Myocyte (in vitro differentiated cells): ENCODE results near the gene RUFY2. TPM values are rescaled to one million over a fixed set of nuclear protein-coding genes. Genes with fewer than 3 reads are reported as not detected.

ENCODE experiments used
- DNase-seq: peaks from one replicate; pipeline ENCODE4 v3.0.0-alpha.2; 2012; ENCODE audit warnings: low read depth
- total RNA-seq: library from RNA; depleted of rRNA; stranded (reverse); fragments of >200 nt; gene quantifications from 2 replicates; pipeline ENCODE4 v1.2.3, GENCODE V29; 2014

Gene RUFY2
- total RNA-seq, 1 donor from 2014 or later, result 11.3 TPM

DNA sequence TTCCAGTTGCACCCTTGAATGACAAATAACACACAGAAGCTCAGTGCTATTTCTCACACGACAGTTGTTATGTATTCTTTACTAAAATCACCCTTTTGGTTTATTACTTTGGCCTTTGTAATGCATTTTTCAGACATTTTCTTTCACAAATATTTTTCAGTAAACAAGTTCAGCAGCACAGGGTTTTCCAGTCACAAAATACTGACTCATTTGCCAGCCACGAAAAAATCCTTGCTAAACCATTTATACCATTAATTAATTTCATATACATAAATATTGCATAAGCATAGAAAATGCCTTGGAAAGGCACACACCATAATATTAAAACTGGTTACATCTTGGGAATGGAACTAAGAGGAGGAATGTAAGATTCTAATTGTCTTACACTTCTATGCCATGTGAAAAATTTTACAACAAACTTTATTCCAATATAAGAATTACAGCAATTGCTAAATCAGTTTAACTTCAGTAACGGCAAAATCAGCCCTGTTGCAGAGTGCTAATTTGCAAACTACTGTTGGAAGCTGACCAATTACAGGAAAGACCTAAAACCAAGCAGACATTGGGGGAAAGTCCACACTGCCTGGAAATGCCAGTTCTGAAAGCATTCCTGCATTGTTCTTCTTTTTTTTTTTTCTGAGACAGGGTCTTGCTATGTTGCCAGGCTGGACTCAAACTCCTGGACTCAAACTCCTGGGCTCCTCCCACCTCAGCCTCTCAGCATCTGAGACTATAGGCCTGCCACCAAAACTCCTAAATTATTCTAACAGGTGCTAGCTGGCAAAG, 42.8 kb downstream of the RUFY2 start:
- no peak for DNase-seq

DNA sequence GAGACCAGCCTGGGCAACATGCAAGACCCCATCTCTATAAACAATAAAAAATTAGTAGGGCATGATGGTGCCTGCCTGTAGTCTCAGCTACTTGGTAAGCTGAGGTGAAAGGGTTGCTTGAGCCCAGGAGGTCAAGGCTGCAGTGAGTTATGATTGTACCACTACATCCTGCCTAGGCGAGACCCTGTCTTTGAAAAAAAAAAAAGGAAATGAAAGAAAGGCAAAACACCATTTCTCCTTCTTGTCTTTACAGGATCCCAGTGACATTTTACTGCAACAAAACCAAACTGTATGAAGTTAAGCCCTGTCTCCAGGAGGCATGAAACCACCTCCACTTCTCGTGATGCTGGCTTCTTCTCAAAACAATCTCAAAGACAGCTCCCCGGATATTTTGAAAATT, 44.5 kb downstream of the RUFY2 start:
- DNase-seq, result no peak

DNA sequence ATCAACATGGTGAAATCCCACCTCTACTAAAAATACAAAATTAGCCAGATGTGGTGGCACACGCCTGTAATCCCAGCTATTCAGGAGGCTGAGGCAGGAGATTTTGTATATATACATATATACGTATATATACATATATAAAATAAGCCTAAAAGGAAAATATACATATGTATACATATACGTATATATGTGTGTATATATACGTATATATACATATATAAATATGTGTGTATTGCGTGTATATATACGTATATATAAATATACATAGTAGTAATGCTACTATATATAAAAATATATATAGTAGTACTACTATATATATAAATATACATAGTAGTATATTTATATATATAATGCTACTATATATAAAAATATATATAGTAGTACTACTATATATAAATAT, 47.9 kb downstream of the RUFY2 start:
- DNase-seq, result no peak

DNA sequence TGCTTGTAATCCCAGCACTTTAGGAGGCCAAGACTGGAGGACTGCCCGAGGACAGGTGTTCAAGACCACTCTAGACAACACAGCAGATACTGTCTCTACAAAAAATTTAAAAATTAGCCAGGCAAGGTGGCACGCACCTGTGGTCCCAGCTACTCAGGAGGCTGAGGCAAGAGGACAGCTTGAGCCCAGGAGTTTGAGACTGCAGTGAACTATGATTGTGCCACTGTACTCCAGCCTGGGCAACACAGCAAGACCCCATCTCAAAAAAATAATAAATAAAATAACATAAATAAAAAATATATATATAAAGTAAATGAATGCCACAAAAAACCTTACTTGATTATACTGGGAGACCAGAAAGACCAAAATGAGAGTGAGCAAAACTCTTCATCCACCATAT, 53.5 kb downstream of the RUFY2 start:
- DNase-seq, result no peak

DNA sequence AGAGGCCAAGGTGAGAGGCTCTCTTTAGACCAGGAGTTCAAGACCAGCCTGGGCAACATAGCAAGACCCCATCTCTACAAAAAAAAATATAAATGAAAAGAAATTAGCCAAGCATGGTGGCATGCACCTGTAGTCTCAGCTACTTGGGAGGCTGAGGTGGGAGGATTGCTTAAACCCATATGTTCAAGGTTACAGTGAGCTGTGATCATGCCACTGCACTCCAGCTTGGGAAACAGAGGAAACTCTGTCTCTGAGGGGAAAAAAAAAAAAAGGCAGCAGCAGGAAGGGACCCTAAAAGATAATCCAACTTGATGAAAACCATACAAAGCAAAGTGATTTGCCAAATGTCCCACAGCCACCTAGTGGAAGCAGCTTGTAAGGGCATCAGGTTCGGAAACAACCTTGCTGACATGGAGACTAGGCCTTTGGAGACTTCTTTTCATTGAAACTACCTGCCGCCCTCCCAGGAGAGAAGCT, 58.8 kb downstream of the RUFY2 start:
- DNase-seq, result peak; percentile 40

DNA sequence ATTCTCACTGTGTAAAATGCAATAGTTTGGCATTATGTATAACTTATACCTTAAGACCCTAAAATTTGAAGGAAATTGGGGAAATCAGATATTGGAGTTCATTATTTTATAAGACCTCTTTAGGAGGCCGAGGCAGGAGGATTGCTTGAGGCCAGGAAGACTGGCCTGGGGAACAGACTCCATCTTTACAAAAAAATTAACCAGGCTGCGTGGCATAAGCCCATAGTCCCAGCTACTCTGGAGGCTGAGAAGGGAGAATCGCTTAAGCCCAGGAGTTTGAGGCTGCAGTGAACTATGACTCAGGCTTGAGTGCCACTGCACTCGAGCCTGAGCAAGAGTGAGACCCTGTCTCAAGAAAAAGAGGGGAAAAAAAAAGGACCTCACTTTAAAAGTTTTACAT, 60.3 kb downstream of the RUFY2 start:
- no peak for DNase-seq

DNA sequence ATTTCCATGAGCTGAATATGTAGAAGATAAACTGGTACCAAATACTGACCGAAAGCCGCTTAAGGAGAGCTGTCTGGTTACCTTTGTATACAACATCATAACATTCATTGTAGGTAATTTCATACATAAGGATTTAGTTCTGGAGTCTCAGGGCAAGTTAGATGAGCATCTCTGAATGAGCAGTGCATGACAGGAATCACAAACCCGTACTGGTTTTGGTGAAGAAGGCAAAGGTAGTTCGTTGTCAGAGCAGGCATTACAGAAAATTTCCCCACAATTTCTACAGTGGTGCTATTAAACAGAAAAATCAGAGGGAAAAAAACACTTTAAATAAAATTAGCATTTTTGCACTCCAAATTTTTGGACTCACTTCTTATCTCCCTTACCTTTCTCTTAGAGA, 61.5 kb downstream of the RUFY2 start:
- DNase-seq, result no peak

DNA sequence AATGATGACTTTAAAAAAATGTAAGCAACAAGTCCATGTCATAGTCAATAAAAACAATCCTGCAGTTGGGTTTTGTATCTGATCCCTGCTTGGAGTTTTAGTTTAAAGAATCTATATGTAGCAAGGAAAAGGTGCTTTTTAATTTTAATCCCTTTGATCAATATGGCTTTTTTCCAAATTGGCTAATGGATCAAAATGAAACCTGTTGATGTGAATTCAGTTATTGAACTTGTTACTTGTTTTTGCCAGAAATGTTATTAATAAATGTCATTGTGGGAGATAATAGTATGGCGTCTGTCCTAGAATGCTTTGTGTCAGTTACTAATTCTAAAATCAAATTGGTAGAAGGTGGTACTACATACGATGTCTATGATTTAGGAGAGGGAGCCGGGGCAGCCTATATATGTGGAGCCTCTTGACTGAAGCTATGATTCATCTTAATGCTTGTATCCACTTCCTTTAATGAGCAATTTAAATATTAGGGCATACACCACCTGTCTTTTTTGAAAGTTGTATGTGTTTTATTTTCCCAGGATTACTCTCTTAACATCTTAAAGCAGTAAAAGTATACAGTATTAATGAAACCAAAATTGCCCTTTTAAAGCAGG, 64.1 kb downstream of the RUFY2 start:
- DNase-seq, result no peak

DNA sequence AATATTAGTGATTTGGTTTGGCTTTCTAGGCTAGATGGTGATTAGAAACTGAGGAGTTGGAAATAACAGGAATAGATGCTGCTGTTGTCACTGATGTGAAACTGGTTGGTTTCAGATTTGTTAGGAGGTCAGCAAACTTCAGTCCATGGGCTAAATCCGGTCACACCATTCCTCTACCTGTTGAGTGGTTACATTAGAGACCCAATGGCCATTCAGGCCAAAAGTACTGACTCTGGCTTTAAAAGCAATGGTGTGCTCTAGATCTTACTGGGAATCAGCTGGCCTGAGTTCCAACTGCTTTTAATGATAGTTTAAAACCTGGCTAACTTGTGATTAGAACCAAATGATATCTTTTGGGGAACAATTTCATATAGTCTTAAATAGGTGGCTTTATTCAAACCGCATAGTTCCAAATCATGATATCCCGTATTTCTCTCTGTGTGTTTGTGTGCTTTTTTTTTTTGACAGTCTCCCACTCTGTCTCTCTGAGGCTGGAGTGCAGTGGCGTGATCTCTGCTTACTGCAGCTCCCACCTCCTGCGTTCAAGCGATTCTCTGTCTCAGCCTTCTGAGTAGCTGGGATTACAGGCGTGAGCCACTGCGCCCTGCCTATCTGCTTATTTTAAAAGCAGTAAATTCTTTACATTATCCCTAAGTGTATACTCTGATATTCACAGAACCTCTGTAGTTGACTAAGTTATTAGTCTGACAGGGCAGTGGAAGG, 66.6 kb downstream of the RUFY2 start:
- no peak for DNase-seq

DNA sequence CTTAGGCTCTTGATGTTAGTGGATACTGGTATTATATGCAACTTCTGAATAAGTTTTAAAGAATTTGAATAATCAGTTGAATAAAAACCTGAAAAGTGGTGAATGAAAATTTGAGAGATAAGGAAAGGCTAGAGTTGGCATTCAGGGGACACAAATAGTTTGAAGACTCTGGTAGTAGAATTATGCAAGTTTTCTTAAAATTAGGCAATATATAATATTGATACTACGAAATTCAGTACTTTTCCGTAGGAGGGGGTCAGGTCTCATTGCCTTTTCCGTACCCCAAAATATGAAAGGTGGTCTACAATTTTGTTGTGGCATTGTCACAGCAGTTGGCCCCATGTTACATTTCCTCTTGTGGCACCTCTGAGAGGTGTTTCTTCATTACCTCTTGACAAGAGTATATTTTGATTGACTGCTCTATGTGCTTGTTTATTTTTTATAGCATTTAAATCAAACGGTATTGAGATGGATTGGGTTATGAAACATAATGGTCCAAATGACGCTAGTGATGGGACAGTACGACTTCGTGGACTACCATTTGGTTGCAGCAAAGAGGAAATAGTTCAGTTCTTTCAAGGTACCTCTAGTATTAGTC, 70.2 kb downstream of the RUFY2 start:
- DNase-seq, result no peak

DNA sequence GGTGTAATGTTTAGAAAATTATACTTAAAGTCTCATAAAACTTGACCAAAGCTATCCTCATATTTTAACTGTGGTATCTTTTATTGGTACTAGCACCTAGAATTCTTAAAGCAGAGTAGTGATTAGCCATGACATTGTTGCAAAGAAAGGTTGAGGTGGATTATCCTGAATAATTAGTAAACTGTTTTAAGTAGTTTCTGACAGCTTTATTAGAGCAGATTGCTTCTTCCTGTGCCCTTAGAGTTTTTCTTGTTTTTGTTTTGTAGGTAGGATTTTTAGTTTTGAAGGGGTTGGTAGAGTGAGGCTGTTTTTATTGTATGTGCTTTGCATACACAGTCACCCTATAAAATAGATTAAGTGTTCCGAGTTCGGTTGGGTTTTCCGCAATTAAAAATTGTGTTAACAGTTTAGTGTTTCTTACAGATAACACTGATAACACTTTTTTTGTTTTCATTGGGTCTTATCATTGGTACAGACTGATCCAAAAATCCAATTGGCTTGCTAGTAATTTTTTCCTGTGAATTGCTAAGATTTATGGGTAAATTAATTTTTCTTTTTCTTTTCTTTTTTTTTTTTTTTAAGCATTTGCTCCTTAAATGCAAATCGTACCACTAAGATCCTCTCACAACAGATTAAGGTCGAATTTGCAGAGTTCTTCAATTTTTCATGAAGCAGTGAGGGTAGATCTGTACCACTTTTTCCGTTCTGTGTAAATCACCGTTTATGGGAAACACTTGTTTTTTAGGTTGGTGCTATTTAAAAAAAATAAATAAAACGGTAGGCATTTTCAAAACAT, 72.2 kb downstream of the RUFY2 start:
- no peak for DNase-seq

DNA sequence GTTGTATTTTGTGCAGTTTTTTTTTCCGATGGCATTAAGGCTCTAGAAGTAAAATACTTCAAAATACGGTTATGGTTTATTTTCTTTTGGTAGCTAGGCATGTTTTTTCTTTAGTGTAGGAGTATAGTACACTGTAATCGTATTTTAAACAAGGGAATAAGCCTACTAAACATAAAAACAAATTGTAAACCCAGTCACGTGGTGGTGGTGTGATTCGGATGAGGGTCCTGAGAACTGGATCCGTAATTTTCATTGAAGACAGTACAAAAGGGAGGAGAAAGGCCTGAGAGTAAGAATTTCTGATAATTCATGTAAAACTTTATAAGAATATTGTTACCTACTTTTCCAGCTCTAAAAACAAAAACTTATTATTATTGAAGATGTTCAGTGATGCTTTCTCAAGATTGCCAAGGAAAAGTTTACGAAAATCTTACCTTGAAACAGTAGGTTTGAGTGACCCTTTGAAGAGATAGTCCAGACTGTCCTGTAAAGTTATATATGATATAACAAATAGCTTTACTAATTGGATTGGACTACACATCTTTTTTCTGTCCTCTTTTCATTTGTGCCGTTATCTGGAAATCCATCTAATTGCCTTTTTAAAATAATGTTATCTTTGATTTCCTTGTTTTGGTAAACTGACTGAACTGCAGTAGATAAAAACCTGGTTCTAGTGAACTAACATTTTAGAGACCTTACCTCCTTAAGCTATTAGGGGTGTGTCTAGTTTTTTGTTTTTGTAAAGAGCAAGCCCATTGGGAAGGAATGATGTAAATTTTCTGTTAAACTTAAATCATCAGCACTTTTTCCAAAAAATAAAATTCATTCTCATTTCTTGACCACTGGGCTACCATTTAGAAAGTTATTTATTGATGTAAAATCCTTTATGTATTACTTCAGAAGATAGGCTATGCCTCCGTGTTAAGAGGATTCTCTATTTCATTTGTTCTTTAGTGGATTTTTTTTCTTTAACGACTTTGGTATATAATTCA, 73.3 kb downstream of the RUFY2 start:
- no peak for DNase-seq

DNA sequence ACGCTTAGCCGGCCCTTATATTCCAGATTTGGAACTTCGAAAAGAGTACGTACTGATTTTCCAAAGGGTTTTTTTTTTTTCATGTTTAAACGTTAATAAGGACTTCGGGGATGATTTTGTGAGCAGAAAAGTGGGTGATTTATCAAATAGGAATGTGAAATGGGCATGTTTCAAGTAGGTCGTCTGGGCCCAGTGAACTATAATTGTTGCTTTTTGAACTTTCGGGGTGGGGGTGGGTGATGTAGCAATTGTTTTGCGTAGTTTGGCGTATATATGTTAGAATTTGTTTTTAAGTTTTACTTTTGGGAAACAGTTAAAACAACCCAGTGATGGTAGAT, 74.0 kb downstream of the RUFY2 start:
- DNase-seq, result no peak

DNA sequence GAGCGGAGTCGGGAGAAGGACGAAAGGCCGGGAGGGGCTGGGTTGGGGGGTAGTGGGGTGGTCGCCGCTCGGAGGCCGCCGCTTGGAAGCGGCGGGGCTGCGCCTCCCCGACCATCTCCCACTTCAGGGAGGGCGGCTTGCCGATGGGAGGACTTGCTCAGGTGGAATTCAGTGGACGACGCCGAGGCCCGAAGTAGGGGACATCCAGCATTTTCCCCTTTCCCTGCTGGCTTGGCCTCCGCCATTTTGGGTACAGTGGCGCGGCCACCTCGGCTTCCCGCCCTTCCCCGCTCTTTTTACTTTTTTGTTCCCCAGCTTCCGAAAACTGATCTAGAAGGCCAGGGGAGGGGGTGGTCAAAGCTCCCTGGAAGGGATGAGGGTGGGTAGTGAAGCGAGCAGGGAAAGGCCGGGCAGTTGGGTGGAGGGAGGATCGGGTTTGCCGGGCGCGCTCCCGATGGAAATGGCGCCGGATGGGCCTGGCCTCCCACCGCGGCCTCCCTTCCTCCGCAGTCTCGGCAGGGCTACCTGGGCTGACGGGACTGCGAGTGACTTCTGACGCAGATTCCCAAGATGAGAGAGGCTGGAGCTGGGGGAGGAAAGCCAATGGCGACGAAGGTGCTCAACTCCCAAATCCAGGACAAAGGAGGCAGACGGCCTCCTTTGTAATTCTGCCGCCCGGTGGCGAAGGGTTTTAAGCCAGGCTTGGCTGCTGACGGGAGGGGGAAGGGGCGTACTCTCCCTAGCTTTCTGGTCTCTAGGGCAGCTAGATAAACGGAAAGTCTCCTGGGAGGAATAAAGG, 74.6 kb downstream of the RUFY2 start, which contains the start of gene PBLD:
TSS of gene PBLD (minus strand) at position 670 of the 799 bp plus-strand sequence. CDS start 26,084 bp downstream, outside the sequence.
- DNase-seq, result peak; percentile 88

DNA sequence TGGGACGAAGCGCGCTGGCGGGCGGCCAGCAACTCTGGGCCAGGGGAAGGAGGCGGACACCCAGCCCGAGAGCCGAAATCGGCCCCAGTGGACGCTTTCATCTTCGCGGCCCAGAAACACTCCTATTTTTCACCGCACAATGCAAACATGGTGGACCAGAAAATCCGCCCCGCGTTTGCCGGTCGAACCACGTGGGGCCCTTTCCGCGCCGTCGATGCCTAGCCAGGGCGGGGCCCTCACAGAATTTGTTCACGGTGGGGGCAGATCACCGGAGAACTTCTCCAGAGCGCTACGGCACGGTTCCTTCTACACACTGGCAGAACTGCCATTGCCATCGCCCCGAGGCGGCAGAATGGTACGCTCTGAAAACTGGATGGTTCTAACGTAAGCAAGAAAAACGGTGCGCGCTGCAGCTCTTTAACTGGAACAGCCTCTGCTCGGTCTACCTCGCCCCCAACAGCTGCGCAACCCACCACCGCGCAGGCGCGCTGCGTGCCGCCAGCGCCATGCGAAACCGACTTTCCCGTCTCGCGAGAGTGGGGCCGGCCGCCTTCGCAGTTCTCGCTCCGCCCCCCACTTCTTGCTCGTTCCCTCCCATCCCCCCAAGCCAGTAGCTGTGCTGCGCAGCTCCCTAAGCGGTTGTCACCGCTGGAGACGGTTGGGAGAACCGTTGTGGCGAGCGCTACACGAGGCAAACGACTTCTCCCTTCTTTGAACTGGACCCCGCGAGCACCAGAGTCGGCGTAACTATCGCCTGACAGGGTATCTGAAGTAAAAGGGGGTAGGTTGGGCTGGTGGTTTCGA, 75.4 kb downstream of the RUFY2 start, which contains the start of gene HNRNPH3:
TSS of gene HNRNPH3 (plus strand) at position 610 of the 804 bp plus-strand sequence. CDS start 5,158 bp downstream, outside the sequence.
- peak; percentile 98 for DNase-seq

DNA sequence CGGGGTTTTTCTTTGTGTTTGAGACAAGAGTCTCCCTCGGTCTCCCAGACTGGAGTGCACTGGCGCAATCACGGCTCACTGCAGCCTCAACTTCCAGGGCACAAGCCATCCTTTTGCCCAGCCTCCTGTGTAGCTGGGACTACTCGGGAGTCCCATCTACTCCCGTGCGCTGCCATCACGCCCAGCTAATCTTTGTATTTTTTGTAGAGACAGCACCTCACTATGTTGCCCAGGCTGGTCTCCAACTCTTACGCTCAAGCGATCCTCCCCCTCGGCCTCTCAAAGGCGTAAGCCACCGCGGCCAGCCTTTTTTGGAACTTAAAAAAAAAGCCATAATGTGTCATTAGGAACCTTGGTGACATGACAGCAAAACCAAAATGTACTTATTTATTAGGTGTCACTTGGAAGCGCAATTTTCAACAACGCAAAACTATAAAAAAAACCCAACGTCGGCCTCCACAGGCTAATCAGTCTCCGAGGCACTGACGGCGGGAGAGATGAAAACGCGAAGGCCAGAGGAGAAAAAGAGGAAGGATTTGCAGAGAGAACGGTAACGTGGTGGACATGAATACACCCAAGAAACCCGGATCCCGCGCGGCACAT, 76.1 kb downstream of the RUFY2 start:
- DNase-seq, result peak; percentile 44

DNA sequence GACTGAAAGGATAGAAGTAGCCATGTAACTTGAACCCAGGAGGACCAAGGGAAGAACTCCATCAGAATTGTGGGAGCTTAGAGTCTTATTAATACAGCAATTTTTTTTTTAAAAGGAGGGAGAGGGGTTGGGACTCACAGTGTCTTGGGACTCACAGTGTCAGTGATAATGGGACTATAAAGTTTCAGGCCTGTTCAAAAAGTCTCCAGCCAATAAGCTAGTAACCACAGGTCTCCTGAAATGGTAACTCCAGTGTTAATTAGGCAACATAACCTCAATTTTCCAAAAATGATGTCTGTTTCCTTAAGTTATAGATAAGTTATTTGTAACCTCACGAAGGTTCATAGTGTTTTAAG, 77.6 kb downstream of the RUFY2 start:
- no peak for DNase-seq
